Astrocyte of the spinal cord (primary cell): ENCODE measurements around the gene VCAN.
A peak's percentile ranks its signal among the peaks of the same experiment; 100 is the strongest.

Source experiments
- DNase-seq: peaks from one replicate; pipeline ENCODE4 v3.0.0; 2011; ENCODE audit warnings: low read depth, low spot score
- H3K4me3 ChIP-seq: 2 replicates; pipeline ENCODE4 v1.5.1; 2011; ENCODE audit warnings: low read depth, mild to moderate bottlenecking, low read length, moderate library complexity
- CTCF ChIP-seq: IDR thresholded peaks from 2 replicates; pipeline ENCODE4 v1.5.1; 2012; ENCODE audit warnings: low read depth, mild to moderate bottlenecking, low read length, inconsistent platforms
- in situ Hi-C: cut with HindIII; loops from 2 replicates; pipeline ENCODE4 v1.10.0; 2017; ENCODE audit warnings: low sequenced_read_pairs

Gene VCAN

GRCh38 chr5:83577036-83577636, 105.6 kb downstream of the VCAN start:
- no peak overlapping the region for H3K4me3 ChIP-seq
- TF ChIP-seq CTCF, result no peak
- in situ Hi-C loops, result no loop called here
- DNase-seq, result no peak

- H3K4me3 ChIP-seq, result no peak overlapping the region
- in situ Hi-C loops, result no loop called here
- DNase-seq, result peak; percentile 54
- TF ChIP-seq CTCF, result no peak
These were observed 112.3 kb downstream of the VCAN start for GRCh38 chr5:83583859-83584258.

- TF ChIP-seq CTCF, result no peak
- DNase-seq, result no peak
- no peak overlapping the region for H3K4me3 ChIP-seq
- in situ Hi-C loops, result no loop called here
These were observed 115.6 kb downstream of the VCAN start for GRCh38 chr5:83586874-83587776.

GRCh38 chr5:83589786-83590185, 118.2 kb downstream of the VCAN start:
- DNase-seq, result no peak
- H3K4me3 ChIP-seq, result no peak overlapping the region
- TF ChIP-seq CTCF, result no peak
- in situ Hi-C loops, result no loop called here

- TF ChIP-seq CTCF, result no peak
- in situ Hi-C loops, result no loop called here
- H3K4me3 ChIP-seq, result no peak overlapping the region
- no peak for DNase-seq
These were observed 119.4 kb downstream of the VCAN start for GRCh38 chr5:83590966-83591365.

- in situ Hi-C loops, result no loop called here
- no peak for DNase-seq
- peak; percentile 37 for TF ChIP-seq CTCF
- no peak overlapping the region for H3K4me3 ChIP-seq
These were observed 123.7 kb downstream of the VCAN start for GRCh38 chr5:83595217-83595616.
